T47D (cell line): ENCODE results near the gene ITGB3BP.
"Not testable (repeated sequence)": the region's sequence is repeated elsewhere in the genome, so short reads cannot be mapped to it uniquely, and the experiment has no call there.

Experiments
- DNase-seq, 2 experiments: peaks; one replicate each; pipeline versions ENCODE4 v3.0.0 to v3.0.0-alpha.2; 2011 to 2012; ENCODE audit warnings: low read depth in 1 of 2, low spot score in 1 of 2
- JUND ChIP-seq: IDR thresholded peaks from 2 replicates; pipeline ENCODE4 v1.6.1; 2012; ENCODE audit warnings: low read depth
- in situ Hi-C: cut with HindIII; loops from 2 replicates; pipeline ENCODE4 v1.10.0; 2016; ENCODE audit warnings: low sequenced_read_pairs, low pct_unique_long_range_greater_than_20kb

Gene ITGB3BP

DNA sequence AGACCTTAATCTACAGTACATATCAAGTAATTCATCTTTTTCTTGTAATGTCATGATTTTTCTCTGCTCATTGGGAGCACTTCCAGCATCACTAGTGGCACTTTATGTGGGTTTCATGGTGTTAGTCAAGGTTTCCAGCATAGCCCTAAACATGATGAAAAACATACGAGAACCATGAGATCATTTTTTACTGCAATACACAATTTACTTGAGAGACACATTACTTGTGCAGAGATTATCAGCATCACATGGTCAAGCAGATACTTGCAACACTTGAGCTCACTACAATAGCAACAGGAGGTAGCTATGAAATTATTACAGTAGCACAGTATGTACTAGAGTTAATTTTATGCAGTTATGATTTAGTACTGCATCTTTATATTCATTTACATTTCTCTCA lies 36.4 kb downstream of the ITGB3BP start:
- in situ Hi-C loops, result no loop called here
- TF ChIP-seq JUND, result no peak
- DNase-seq, result no peak

DNA sequence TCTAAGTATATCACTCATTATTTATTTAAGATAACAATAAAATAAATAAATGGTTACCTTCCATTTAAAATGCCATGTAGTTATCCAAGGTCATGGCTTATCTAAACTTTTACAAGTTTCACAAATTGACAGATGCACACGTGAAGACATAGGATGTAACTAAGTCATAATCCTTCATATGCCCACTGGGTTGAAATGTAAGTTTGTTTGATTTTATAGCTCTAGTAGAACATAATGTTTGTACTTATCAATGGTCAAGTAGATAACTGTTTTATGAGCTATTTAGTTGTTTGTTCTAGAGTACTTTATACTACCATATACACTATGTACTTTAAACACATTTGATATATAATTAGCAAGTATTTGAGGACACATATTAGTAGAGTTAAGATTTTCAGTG lies 43.0 kb downstream of the ITGB3BP start:
- in situ Hi-C loops, result no loop called here
- TF ChIP-seq JUND, result no peak
- no peak for DNase-seq

DNA sequence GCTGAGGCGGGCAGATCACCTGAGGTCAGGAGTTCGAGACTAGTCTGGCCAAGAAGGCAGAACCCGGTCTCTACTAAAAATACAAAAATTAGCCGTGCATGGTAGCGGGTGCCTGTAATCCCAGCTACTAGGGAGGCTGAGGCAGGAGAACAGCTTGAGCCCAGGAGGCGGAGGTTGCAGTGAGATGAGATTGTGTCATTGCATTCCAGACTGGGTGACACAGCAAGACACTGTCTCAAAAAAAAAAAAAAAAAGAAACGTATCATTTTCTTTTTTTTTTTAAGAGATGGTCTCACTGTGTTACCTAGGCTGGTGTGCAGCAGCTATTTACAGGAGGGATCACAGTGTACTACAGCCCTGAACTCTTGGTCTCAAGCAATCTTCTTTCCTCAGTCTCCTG lies 47.3 kb downstream of the ITGB3BP start:
- in situ Hi-C loops, result no loop called here
- TF ChIP-seq JUND, result no peak
- no peak for DNase-seq

DNA sequence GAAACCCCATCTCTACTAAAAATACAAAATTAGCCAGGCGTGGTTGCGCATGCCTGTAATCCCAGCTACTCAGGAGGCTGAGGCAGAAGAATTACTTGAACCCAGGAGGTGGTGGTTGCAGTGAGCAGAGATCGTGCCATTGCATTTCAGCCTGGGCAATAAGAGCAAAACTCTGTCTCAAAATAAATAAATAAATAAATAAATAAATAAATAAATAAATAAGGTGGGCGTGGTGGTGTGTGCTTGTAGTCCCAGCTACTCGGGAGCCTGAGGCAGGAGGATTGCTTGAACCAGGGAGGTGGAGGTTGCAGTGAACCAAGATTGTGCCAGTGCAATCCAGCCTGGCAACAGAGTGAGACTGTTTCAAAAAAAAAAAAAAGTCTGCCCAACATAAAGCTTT lies 54.3 kb downstream of the ITGB3BP start:
- in situ Hi-C loops, result not testable (repeated sequence)

DNA sequence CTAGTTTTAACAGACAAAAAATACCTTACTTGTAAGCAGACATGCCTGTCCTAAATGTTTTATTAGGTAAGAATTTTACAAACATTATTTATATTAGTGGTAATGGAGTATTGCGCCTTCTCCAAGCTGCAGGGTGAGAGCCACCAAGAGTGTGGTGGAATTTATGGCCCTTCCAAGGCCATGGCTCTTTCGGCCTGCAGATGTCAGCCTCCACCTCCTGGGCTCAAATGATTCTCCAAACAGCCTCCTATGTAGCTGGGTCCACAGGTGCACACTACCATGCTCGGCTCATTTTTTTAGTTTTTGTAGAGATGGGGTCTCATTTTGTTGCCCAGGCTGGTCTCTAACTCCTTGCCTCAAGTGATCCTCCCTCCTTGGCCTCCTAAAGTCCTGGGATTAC lies 56.3 kb downstream of the ITGB3BP start:
- peak in 1 of 2 experiments; percentile 36 for DNase-seq
- in situ Hi-C loops, result no loop called here
- no peak for TF ChIP-seq JUND

More for the DNA sequence above, 54.3 kb downstream of the ITGB3BP start:
- not testable (repeated sequence) for DNase-seq

DNA sequence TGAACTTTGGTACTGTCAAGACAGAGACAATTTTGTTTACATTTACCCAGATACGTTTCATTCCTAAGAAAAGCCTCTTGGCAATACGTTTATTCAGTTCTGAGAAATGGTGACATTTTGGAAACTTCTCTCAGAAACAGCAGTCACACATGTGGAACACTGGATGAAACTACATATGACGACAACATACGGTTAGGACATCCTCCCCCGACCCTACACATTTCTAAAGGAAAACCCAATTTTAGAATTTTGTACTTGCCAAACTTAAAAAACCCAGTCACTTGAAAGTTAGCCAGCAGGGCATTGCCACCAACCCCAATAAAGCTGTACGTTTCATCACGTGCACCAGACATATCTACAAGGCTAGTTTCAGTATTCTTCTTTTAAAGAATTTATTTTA lies 56.8 kb downstream of the ITGB3BP start:
- TF ChIP-seq JUND, result no peak
- in situ Hi-C loops, result no loop called here
- DNase-seq, result no peak

DNA sequence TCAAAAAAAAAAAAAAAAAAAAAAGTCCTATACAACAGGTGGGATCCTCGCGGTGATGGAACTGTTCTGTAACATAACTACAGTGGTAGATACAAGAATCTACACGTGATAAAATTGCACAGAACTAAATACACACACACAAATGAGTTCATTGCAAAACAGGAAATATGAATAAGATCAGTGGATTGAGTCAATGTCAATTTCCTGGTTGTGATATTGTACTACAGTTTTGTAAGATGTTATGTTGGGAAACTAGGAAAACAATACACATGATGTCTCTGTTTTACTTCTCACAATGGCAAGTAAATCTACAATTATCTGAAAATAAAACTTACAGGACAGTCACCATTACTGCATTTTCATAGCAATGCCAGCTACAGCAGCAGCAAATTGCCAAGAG lies 59.8 kb downstream of the ITGB3BP start:
- in situ Hi-C loops, result no loop called here
- DNase-seq, result no peak
- TF ChIP-seq JUND, result no peak

DNA sequence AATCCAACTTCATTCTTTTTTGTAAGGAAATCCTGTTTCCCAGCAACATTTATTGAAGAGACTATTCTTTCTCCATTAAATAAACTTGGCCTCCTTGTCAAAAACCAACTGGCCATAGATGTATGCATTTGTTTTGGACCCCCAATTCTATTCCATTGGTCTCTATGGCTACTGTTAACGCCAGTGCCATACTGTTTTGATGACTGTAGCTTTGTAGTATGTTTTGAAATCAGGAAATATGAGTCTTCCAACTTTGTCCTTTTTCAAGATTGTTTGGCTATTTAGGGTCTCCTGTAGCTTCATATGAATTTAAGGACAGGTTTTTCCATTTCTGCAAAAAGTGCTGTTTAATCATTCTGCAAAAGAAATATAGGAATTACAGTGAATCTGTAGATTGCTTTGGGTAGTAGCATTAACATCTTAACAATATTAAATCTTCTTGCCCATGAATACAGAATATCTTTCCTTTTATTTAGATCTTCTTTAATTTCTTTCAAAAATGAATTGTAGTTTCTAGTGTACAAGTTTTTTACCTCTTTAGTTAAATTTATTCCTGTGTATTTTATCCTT lies 61.3 kb downstream of the ITGB3BP start:
- no peak for TF ChIP-seq JUND
- in situ Hi-C loops, result no loop called here
- DNase-seq, result no peak

DNA sequence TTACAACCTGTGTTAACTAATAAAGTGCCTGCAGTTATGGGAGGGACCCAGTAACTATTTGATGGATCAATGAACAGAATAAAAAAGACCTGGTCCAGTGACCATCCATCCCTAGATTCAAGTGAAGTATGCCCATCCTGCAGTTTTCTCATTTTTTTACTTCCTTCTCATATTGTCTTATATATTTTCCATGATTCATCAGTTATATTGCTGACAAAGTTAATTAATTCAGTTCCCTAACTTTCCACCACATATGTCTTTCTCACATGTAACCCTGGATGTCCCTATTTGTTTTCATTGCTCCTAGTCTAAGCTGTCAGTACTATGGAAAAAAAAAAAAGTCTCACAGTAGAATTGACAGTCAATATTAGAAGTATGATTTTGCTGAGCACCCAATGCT lies 64.3 kb downstream of the ITGB3BP start:
- no peak for TF ChIP-seq JUND
- in situ Hi-C loops, result no loop called here

DNA sequence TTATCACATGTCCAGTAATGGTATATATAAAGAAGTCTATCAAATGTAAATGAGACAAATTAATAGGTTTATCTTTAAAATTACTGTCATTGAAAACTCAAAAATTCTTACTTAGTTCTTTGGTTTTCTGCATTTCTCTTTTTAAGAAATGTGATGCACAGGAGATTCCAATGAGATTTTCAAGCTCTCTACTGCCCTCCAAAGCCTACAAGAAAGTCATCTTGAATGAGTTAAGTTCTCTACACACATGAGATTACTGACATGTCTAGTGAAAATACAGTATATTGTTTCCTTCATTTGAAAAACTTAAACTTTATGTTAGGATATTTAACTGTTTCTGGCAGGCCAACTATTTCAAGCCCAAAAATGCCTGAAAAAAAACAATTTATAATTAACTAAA lies 68.8 kb downstream of the ITGB3BP start:
- no peak for TF ChIP-seq JUND
- DNase-seq, result peak in 1 of 2 experiments; percentile 28
- in situ Hi-C loops, result no loop called here

More for the DNA sequence above, 64.3 kb downstream of the ITGB3BP start:
- DNase-seq, result no peak

DNA sequence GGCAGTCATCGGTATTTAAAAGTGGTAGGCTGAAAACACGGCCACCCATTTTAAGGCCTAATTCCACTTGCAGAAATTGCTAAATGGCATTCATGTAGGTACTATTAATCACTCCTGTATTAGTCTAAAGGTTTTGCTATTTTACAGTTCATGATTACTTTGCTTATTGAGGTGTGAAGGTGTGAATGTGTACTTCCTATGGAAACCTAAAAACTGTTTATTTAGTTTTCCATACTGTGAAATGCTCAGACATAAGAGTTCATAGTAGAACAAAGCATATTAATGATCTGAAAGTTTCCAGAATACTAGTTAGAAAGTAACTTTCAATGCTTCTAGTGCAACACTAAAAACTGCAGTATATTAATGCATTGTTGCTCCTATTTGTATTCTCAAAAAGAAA lies 69.8 kb downstream of the ITGB3BP start:
- in situ Hi-C loops, result no loop called here
- TF ChIP-seq JUND, result no peak
- no peak for DNase-seq

DNA sequence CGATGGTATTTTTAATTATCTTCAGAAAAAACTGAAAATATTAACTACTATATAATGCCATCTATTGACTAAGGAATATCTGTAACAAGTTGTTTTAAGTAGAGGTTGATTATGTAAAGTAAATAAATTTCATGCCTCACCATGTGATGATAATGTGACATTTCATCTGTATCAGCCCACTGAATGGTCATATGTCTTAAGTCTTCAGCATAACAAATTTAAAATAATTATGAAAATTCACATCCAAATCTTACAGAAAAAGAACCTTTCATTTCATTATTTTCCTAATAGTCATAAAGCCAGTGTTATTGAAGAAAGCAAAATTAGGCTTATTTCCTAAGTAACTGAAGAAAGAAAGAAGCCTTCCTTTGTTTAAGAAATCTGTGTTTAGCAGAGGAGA lies 72.6 kb downstream of the ITGB3BP start:
- in situ Hi-C loops, result no loop called here
- no peak for TF ChIP-seq JUND
- no peak for DNase-seq

DNA sequence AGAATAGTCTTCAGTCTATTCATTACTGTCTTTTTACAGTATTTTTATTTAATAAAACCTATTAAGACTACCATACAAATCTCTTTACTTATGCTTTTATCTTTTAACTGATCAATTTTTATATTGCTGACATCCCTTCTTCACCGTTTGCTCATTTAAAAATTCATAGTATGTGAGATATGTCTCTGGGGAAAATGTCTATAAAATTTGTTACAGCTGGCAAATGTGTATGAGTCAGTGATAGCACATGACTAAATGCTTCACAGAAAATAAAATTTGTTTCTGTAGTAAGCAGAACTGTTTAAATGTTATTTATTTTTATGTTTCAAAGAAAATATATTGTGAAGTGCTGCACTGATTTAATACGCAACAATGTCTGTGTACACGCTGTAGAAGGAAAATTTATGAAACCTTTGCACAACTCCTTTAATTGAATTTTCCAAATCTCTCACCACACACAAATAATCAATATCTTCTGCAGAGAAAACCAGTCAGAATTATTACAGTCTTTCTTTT lies 74.2 kb downstream of the ITGB3BP start:
- no peak for TF ChIP-seq JUND
- no peak for DNase-seq

DNA sequence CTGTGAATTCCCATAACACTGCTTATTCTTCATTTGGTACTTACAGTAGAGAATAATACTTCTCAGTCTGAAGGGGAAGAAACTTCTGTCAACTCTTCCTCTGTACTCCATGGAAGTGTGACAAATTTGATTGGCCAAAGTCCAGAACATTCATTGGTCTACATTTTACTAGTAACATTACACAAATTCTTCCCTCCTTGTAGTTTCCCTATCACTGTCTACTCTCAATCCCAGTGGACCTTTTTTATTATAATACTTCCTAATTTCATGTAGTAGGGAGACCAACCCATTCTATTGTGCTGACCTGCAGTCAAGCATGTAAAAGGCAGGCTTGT lies 80.9 kb downstream of the ITGB3BP start:
- no peak for TF ChIP-seq JUND
- in situ Hi-C loops, result no loop called here
- no peak for DNase-seq

More for the DNA sequence above, 74.2 kb downstream of the ITGB3BP start:
- in situ Hi-C loops, result no loop called here

DNA sequence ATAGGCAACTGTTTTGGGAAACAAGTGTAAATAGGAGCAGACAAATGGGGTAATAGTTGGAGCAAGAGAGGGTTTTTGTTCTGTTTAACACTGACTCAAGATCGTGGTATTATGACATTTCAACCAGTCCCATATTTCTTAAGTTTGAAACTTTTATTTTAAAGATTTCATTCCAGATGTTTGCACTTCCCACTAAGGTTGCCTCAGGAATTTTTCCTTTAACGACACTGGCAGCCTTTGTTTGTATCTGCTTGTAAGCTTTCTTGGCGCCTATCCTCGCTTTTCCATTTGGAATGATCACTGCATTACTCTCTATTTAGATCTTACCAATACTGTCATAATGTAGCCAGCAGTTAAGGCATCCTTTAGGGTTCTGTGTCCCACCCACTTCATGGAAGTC lies 87.9 kb downstream of the ITGB3BP start:
- TF ChIP-seq JUND, result no peak
- in situ Hi-C loops, result no loop called here
- no peak for DNase-seq
